Nephron (organoid): ENCODE data around the gene ZNF512.

Experiments used
- H3K27ac Mint-ChIP-seq, 3 experiments: 2 replicates each; pipeline ENCODE4 v1.8.0; 2020; ENCODE audit warnings: mixed read lengths in 3 of 3, mild to moderate bottlenecking in 2 of 3, moderate library complexity in 1 of 3
- H3K27me3 Mint-ChIP-seq: 2 replicates; pipeline ENCODE4 v1.8.0; 2021; ENCODE audit warnings: low read depth, mild to moderate bottlenecking, moderate library complexity, mixed read lengths
- H3K36me3 Mint-ChIP-seq: 2 replicates; pipeline ENCODE4 v1.8.0; 2020; ENCODE audit warnings: low read depth, mixed read lengths
- H3K4me1 Mint-ChIP-seq: 2 replicates; pipeline ENCODE4 v1.8.0; 2020; ENCODE audit warnings: mixed read lengths
- H3K4me3 Mint-ChIP-seq, 3 experiments: 2 replicates each; pipeline ENCODE4 v1.8.0; 2020; ENCODE audit warnings: mild to moderate bottlenecking in 3 of 3, mixed read lengths in 3 of 3, moderate library complexity in 2 of 3
- H3K9me3 Mint-ChIP-seq: 2 replicates; pipeline ENCODE4 v1.8.0; 2020; ENCODE audit warnings: mixed read lengths
- TF ChIP-seq, protein P1 (sequence below), 3 experiments: fragments of 200-600 bp; sonication (generic); IDR thresholded peaks; one replicate each; pipeline ENCODE4 v1.5.0; 2021; ENCODE audit warnings: antibody characterized with exemption in 3 of 3; ENCODE audit not compliant: unreplicated experiment in 3 of 3

ZNF512 gene

GRCh38 chr2:27573452-27573851, 9.4 kb upstream of the ZNF512 start:
- TF ChIP-seq, protein P1, sequence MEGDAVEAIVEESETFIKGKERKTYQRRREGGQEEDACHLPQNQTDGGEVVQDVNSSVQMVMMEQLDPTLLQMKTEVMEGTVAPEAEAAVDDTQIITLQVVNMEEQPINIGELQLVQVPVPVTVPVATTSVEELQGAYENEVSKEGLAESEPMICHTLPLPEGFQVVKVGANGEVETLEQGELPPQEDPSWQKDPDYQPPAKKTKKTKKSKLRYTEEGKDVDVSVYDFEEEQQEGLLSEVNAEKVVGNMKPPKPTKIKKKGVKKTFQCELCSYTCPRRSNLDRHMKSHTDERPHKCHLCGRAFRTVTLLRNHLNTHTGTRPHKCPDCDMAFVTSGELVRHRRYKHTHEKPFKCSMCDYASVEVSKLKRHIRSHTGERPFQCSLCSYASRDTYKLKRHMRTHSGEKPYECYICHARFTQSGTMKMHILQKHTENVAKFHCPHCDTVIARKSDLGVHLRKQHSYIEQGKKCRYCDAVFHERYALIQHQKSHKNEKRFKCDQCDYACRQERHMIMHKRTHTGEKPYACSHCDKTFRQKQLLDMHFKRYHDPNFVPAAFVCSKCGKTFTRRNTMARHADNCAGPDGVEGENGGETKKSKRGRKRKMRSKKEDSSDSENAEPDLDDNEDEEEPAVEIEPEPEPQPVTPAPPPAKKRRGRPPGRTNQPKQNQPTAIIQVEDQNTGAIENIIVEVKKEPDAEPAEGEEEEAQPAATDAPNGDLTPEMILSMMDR (IDR thresholded peaks at IDR 0.05; ENCODE audit: unreplicated experiment in 3 of 3): no peak
- no peak overlapping the region for H3K4me3 Mint-ChIP-seq
- H3K4me1 Mint-ChIP-seq: no peaks in the 10 kb centered on the region
- H3K36me3 Mint-ChIP-seq: peaks cover 11% of the 10 kb centered on the region
- H3K27me3 Mint-ChIP-seq: peaks cover 2% of the 10 kb centered on the region
- peaks cover 56% of the 10 kb centered on the region for H3K9me3 Mint-ChIP-seq
- H3K27ac Mint-ChIP-seq: no peak overlapping the region

GRCh38 chr2:27581417-27582128, 1.3 kb upstream of the ZNF512 start:
- Mint-ChIP-seq H3K9me3 (peaks cover 66% of the 10 kb centered on the region), H3K27ac (no peak overlapping the region), H3K27me3 (no peaks in the 10 kb centered on the region), H3K4me3 (peak overlapping the region; percentile 98 to 100 (median 99)), H3K36me3 (peaks cover 57% of the 10 kb centered on the region), H3K4me1 (peaks cover 24% of the 10 kb centered on the region)
- TF ChIP-seq, protein P1 (IDR thresholded peaks at IDR 0.05; ENCODE audit: unreplicated experiment in 3 of 3): no peak

- Mint-ChIP-seq H3K4me3 (peak overlapping the region; percentile 98 to 100 (median 99)), H3K4me1 (peaks cover 24% of the 10 kb centered on the region), H3K27ac (peak overlapping the region; percentile 76 to 92 (median 91)), H3K27me3 (no peaks in the 10 kb centered on the region), H3K36me3 (peaks cover 61% of the 10 kb centered on the region), H3K9me3 (peaks cover 67% of the 10 kb centered on the region)
- TF ChIP-seq, protein P1 (IDR thresholded peaks at IDR 0.05; ENCODE audit: unreplicated experiment in 3 of 3): no peak
Measured at GRCh38 chr2:27582129-27582694, 630 bp upstream of the ZNF512 start.

DNA sequence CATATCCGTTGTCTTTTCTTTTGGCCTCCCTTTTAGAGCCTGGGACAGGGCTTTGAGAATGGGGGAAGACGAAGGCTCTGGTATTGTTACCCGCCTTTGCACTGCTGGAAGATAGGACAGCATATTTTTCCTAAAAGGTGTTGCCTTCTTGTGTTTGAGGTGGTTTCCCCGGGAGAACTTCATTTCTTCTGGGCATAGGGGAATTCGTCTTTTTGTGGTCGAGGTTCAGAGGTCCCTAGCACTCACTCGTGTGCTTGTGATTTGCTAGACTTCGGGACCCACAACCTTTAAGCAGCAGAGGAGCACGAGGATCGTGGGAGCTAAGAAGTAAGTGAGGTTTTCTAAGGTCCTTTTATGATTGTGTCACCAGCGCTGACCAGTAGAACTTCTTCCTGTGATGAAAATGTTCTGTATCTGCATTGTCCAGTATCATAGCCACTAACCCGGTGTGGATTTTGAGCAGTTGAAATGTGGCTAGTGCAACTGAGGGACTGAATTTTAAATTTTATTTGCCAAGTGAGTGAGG, 611 bp downstream of the ZNF512 start:
- TF ChIP-seq, protein P1 (IDR thresholded peaks at IDR 0.05; ENCODE audit: unreplicated experiment in 3 of 3): no peak
- Mint-ChIP-seq H3K4me1 (peaks cover 24% of the 10 kb centered on the region), H3K27me3 (no peaks in the 10 kb centered on the region), H3K27ac (peak overlapping the region; percentile 76 to 92 (median 91)), H3K9me3 (peaks cover 65% of the 10 kb centered on the region), H3K4me3 (peak overlapping the region; percentile 98 to 100 (median 99)), H3K36me3 (peaks cover 65% of the 10 kb centered on the region)

- no peaks in the 10 kb centered on the region for H3K27me3 Mint-ChIP-seq
- TF ChIP-seq, protein P1 (IDR thresholded peaks at IDR 0.05; ENCODE audit: unreplicated experiment in 3 of 3): no peak
- peaks cover 57% of the 10 kb centered on the region for H3K9me3 Mint-ChIP-seq
- H3K4me3 Mint-ChIP-seq: peak overlapping the region; percentile 98 to 100 (median 99)
- no peak overlapping the region for H3K27ac Mint-ChIP-seq
- H3K4me1 Mint-ChIP-seq: peaks cover 24% of the 10 kb centered on the region
- peaks cover 70% of the 10 kb centered on the region for H3K36me3 Mint-ChIP-seq
Measured at GRCh38 chr2:27584597-27584996, 1.8 kb downstream of the ZNF512 start.
